Central memory CD4-positive, alpha-beta T cell (primary cell): ENCODE measurements around the gene CENPE.

Experiments used
- DNase-seq: peaks from one replicate; pipeline ENCODE4 v3.0.0; 2022

The CENPE gene

GRCh38 chr4:103075894-103076746 is 122.0 kb downstream of the CENPE start:
- peak; percentile 63 for DNase-seq

DNA sequence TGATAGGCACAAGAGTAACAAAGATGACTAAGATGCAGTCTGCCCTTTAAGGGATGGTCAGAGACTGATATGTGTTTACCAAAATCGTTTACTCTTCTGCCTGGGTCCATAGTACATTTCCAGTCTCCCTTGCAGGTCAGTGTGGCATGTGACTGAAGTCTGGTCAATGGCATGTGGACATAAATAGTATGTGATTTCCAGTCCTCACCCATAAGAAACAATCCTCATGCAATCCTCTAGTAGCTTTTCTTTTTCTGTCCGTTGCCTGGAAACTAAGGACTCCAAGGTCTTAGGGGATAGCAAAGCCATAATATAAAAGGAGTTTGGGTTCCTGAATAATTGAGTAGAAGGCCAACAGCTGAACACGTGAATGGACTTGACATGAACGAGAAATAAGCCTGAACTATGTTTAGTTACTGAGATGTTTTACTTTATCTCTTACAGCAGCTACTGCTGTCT is 122.7 kb downstream of the CENPE start:
- DNase-seq: no peak

DNA sequence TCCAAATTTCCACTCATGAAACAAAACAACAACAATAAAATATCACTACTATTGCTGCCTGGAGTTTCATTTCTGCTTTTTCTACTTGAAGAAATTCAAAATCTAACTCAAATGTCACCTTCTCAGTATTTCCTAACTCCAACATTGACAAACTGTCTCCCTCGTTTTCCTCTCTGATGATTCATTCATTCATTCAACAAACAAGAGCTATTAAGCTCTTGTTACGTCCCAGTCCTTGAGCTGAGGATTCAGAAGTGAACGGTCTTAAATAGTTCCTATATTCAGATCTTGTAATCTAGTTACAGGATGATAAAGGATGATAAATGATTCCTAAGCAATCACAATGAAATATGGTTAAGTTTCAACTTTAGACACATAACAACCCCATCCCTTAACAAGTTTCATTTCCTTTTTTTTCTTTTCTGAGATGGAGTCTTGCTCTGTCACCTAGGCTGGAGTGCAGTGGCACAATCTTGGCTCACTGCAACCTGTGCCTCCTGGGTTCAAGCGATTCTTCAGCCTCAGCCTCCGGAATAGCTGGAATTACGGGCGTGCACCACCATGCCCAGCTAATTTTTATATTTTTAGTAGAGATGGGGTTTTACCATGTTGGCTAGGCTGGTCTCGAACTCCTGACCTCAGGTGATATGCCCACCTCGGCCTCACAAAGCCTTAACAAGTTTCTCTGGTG is 123.3 kb downstream of the CENPE start:
- no peak for DNase-seq

DNA sequence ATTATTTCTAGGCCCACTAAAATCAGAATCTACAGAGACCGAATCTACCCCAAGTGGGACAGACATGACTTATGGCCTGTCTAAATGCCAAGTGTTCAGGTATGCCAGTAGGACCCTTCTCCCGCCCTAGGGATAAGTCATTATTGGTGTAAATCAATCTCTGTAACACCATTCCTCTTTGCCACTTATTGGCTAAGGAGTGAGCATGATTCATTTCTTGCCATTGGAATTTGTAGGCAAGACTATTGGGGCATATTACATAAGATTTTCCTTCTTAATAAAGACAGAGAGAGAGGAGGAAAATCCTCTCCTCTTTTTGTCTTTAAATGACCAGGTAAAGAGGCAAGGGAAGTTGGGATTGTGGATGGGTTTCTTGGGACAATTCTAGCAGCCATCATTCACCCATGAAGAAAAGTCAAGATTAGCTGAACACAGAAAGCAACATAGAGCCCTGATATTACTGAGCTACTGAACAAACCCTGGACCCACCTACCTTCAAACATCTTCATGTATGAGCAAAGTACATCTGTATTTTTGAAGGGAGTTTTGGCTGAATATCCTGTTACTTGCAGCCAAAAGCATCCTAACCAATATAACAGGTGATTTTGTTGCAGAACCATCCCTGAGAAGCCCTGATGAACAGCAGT is 124.2 kb downstream of the CENPE start:
- no peak for DNase-seq

DNA sequence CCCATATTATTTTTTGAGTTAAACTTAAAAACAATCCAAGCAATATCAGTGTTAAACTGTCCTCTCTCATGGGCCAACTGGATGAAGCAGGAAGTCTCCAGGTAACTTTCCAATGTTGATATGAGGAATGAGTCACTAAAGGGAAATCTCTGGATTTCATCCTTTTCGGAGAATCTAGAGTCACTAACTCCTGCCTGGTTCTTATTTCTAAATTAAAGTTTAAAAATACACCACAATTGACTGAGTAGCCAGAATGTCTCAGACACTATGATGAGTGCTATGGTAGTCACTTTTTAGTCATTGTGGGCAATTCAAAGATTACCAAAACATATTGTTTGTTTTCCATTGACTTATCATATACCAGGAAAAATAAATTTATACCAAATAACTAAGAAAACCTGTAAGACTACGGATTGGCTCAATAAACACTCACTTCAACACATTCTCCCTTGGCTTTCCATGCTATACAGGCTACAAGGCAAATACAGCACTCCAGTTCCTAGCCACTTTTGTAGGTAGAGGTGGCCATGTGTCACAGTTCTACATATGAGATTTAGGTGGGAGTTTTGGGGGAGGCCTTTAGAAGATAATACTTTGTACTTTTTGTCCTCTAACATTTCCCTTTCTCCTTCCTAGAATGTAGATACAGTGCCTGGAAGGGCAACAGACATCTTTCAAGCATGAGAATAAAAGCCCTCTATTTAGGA is 130.1 kb downstream of the CENPE start:
- DNase-seq: no peak

DNA sequence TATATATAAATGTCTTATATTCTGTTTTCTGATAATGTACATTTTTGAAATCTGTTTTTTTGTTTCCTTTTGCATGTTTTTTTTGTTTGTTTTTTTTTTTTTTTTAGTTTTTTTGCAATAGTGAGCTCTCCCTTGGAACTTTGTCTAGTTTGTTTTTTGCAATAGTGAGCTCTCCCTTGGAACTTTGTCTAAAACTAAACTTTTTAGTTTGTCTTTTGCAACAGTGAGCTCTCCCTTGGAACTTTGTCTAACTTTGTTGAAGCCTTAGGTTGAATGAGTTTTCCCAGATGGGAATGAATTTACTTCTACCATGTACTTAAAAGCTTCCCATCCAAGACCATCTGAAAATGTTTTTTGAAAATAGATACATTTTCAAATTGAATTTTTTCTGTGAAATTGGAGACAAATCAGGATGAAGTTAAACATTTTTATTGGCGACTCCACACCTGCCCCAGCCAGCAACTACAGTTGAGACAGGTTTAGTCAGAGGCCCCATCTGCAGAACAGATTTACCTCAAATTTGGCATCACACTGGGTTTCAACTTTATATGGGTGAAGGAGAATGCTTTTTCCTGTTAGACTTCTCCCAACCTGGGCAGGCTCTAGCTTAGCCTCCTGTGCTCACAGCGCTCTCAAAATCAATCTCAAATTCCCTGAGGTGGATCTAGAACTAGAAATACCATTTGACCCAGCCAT is 137.5 kb downstream of the CENPE start:
- DNase-seq: no peak
